COR-L47 (cell line): ENCODE results near the gene TSPAN14.

Experiments used
- DNase-seq: peaks from one replicate; lab custom pipeline; 2025; lab: John Stamatoyannopoulos, UW

TSPAN14 gene

GRCh38 chr10:80421707-80422536 lies 32.2 kb upstream of the TSPAN14 start:
- DNase-seq = no peak

GRCh38 chr10:80425901-80426300 lies 28.2 kb upstream of the TSPAN14 start:
- no peak for DNase-seq

- no peak for DNase-seq
These were observed 26.6 kb upstream of the TSPAN14 start for GRCh38 chr10:80427541-80427940.

GRCh38 chr10:80429521-80429973 lies 24.6 kb upstream of the TSPAN14 start:
- no peak for DNase-seq

GRCh38 chr10:80433134-80433533 lies 21.0 kb upstream of the TSPAN14 start:
- DNase-seq = no peak

GRCh38 chr10:80436446-80437098 lies 17.5 kb upstream of the TSPAN14 start:
- DNase-seq = no peak

- no peak for DNase-seq
These were observed 16.9 kb upstream of the TSPAN14 start for GRCh38 chr10:80437227-80437626.

- DNase-seq = no peak
These were observed 12.3 kb upstream of the TSPAN14 start for GRCh38 chr10:80441831-80442230.

GRCh38 chr10:80442879-80443278 lies 11.2 kb upstream of the TSPAN14 start:
- no peak for DNase-seq

GRCh38 chr10:80443531-80443974 lies 10.6 kb upstream of the TSPAN14 start:
- no peak for DNase-seq

GRCh38 chr10:80444124-80444523 lies 10.0 kb upstream of the TSPAN14 start:
- DNase-seq = no peak

GRCh38 chr10:80444646-80445319 lies 9.3 kb upstream of the TSPAN14 start:
- DNase-seq = no peak

GRCh38 chr10:80447436-80448190 lies 6.5 kb upstream of the TSPAN14 start:
- no peak for DNase-seq

GRCh38 chr10:80448209-80448942 lies 5.7 kb upstream of the TSPAN14 start:
- no peak for DNase-seq

- DNase-seq = no peak
These were observed 4.6 kb upstream of the TSPAN14 start for GRCh38 chr10:80449520-80449919.

GRCh38 chr10:80451132-80451531 lies 3.0 kb upstream of the TSPAN14 start:
- no peak for DNase-seq

GRCh38 chr10:80452069-80452468 lies 2.0 kb upstream of the TSPAN14 start:
- DNase-seq = no peak

GRCh38 chr10:80452640-80453039 lies 1.5 kb upstream of the TSPAN14 start:
- DNase-seq = no peak

- DNase-seq = no peak
These were observed 861 bp upstream of the TSPAN14 start for GRCh38 chr10:80453056-80453841.
